Measurements from ENCODE around the gene PALMD. TPM values are rescaled to one million over a fixed set of nuclear protein-coding genes. Genes with fewer than 3 reads are reported as not detected.

Gene PALMD
- total RNA-seq, 1 donor from 2014 or later: 122 TPM

DNA sequence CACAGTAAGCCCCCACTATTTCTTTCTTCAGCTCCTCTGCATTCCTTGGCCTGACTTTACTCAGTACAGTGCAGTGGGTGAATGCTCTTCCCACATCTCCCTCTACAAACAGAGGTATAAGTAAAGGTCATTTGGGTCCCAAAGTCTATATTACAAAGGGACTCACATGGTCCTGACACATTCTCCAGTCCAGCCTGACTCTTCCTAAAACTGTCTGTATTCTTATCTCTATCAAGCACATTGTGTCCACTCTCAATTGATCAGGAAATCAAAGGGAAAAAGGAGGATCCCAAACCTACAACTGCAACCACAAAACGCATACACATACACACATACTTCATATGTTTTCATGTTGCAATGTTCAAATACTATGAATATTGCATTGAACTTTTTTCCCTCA lies 71.1 kb downstream of the PALMD start:
- ATAC-seq: no peak
- intact Hi-C loops (cut with DNase I): no loop called here

GRCh38 chr1:99723251-99723650 lies 77.3 kb downstream of the PALMD start:
- ATAC-seq (no peak), DNase-seq (ENCODE audit: missing footprints) (no peak)
- intact Hi-C loops (cut with DNase I): no loop called here

More for the DNA sequence above, 71.1 kb downstream of the PALMD start:
- no peak for DNase-seq (ENCODE audit: missing footprints)

GRCh38 chr1:99725996-99726395 lies 80.1 kb downstream of the PALMD start:
- DNase-seq (ENCODE audit: missing footprints) (no peak), ATAC-seq (no peak)
- intact Hi-C loops (cut with DNase I): no loop called here

DNA sequence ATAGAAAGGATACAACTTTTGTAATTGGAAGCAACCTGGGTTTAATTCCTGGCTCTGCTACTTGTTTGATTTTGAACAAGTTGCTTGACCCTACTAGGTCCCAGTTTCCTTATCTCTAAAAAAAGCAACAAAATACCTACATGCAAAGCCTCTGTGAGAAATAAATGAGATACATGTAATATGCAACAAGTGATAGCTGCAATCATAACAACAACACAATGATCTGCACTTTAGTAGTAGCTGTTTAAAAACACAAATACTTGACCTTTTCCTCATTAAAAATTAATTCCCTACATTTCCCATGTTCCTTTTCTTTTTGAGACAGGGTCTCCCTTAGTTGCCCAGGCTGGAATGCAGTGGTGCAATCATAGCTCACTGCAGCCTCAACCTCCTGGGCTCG lies 80.5 kb downstream of the PALMD start:
- intact Hi-C loops (cut with DNase I): no loop called here
- DNase-seq (ENCODE audit: missing footprints) (no peak), ATAC-seq (no peak)

- DNase-seq (ENCODE audit: missing footprints): no peak
- no peak for ATAC-seq
- intact Hi-C loops (cut with DNase I): no loop called here
Measured at GRCh38 chr1:99726818-99727217, 80.9 kb downstream of the PALMD start.

GRCh38 chr1:99727575-99728185 lies 81.8 kb downstream of the PALMD start:
- intact Hi-C loops (cut with DNase I): no loop called here
- DNase-seq (ENCODE audit: missing footprints) (no peak), ATAC-seq (peak; percentile 34)

DNA sequence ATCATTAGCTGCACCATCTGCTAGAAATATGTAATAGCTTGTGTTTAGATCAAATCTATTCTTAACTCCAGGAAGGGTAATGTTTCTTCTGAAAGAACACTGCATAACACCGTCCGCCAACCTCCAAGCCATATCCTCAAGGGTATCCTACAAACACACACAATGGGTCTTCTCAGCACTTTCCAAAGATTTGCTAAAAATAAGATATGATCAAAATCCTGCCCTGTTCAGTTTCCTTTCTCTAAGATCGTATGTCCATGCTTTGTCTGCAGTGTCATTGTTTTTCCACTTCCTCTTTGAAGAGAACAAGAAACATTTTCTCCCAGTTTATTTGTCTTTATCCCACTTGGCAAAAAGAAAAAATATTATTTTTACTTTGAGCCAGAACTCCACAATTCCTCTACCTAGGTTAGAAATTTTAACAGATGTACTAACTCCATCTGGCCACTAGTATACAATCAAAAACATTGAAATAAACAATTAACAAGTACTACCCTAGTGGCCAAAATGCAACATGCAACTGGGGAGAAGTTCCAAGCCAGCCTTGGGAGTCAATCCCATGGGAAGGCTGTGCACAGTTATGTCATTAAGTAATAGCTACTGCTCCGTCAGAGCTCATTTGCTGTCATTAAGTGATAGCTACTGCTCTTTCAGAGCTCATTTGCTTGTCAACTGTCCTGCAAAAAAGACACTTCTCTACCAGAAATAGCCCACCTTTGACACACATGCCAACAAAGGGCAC lies 82.8 kb downstream of the PALMD start:
- intact Hi-C loops (cut with DNase I): no loop called here
- DNase-seq (ENCODE audit: missing footprints) (no peak), ATAC-seq (peak; percentile 39)

GRCh38 chr1:99731384-99731783 lies 85.5 kb downstream of the PALMD start:
- intact Hi-C loops (cut with DNase I): no loop called here
- no peak for ATAC-seq
- no peak for DNase-seq (ENCODE audit: missing footprints)

DNA sequence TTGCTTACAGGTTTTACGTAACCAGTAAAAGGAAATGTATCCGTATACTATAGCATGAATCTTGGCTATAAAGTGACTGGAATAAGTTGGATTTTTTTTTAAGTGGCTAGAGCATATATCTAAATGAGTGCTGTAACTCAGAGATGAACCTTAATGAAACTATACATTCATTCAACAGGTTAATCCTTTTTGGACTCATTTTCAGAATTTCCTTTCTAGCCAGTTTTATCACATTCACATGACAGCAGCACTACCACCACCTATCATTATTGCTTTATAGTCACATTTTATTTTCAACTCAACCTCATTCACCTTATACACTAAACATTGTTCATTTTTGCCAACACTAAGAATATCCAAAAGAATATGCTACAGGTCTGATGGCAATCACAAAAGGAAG lies 89.9 kb downstream of the PALMD start:
- intact Hi-C loops (cut with DNase I): loop anchor here (5.0 kb wide), 1 partner anchor 944 kb away; no protein-coding TSS in a partner anchor
- ATAC-seq: no peak
- DNase-seq (ENCODE audit: missing footprints): no peak

- intact Hi-C loops (cut with DNase I): loop anchor here (5.0 kb wide), 1 partner anchor 945 kb away; no protein-coding TSS in a partner anchor
- ATAC-seq: peak; percentile 69
- no peak for DNase-seq (ENCODE audit: missing footprints)
Measured at GRCh38 chr1:99737016-99737415, 91.1 kb downstream of the PALMD start.

DNA sequence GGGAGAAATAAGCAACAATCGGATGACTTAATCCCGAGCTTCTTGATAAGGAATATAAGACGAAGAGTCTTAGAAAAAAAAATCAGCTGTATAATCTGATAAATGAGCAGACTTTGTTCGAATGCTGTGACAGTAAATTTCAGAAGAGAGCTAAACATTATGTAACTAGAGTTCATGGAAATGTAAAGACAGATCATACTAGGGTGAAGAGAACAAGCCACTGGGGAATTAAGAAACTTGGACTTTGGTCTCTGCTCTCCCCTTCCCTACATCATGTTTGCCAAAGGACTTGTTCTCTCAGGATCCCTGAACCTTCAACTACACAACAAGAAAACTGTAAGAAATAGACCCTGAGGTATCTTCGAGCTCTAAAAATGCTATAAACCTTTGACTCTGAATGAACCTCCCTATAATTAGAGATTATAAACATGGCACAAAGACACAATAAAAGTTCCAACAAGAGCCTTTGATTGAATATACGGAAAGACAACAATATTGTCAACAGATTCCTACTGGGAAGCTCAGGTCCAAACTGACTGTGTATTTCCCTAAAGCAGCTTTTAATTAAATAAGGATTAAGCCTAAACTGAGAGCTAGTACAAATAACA lies 93.0 kb downstream of the PALMD start:
- intact Hi-C loops (cut with DNase I): loop anchor here (2.0 to 5.0 kb wide), 2 partner anchors 562 to 947 kb away; no protein-coding TSS in a partner anchor
- no peak for ATAC-seq
- DNase-seq (ENCODE audit: missing footprints): no peak

GRCh38 chr1:99740141-99740540 lies 94.2 kb downstream of the PALMD start:
- ATAC-seq (no peak), DNase-seq (ENCODE audit: missing footprints) (no peak)
- intact Hi-C loops (cut with DNase I): no loop called here

Other genes with a start within 250 kb of the PALMD start
- gene FRRS1, start 120.5 kb downstream of the PALMD start, total RNA-seq: 2.8 TPM
- gene AGL, start 204.2 kb downstream of the PALMD start, total RNA-seq: 56.3 TPM